Stimulated activated CD8-positive, alpha-beta memory T cell treated with anti-CD3 and anti-CD28 coated beads, Interleukin-4, amount 100 ng/mL, for 4 hours (primary cell): ENCODE data around the gene TMEM225B.
"Not testable (repeated sequence)": the region's sequence is repeated elsewhere in the genome, so short reads cannot be mapped to it uniquely, and the experiment has no call there.

ENCODE experiments used
- DNase-seq, 2 donors: peaks; one replicate each; pipeline ENCODE4 v3.0.0-alpha.2; 2020; ENCODE audit warnings: low read depth in 2 of 2, low spot score in 1 of 2

TMEM225B gene

GRCh38 chr7:99597762-99598501 lies at the start of gene TMEM225B:
TMEM225B (plus strand) TSS chr7:99598267; CDS start chr7:99604389, 6,122 bp downstream.
- DNase-seq, result no peak

GRCh38 chr7:99549545-99549944 lies 48.5 kb upstream of the TMEM225B start:
- DNase-seq, result not testable (repeated sequence)

- DNase-seq, result no peak
These were observed 46.7 kb upstream of the TMEM225B start for GRCh38 chr7:99551334-99551733.

GRCh38 chr7:99551767-99552463 lies 46.2 kb upstream of the TMEM225B start, which contains the start of gene FAM200A:
FAM200A (minus strand) TSS chr7:99552114; CDS start chr7:99548407, 3,707 bp downstream.
- peak; percentile 63 to 73 for DNase-seq

- no peak for DNase-seq
These were observed 45.0 kb upstream of the TMEM225B start for GRCh38 chr7:99553039-99553438.

- no peak for DNase-seq
These were observed 43.1 kb upstream of the TMEM225B start for GRCh38 chr7:99554939-99555338.

- no peak for DNase-seq
These were observed 40.9 kb upstream of the TMEM225B start for GRCh38 chr7:99557196-99557607.

GRCh38 chr7:99557940-99558305 lies 40.1 kb upstream of the TMEM225B start:
- DNase-seq, result no peak

GRCh38 chr7:99558306-99559174 lies 39.5 kb upstream of the TMEM225B start, which contains the start of gene ZNF655:
ZNF655 (plus strand) TSS chr7:99558642; CDS start chr7:99560560, 1,918 bp downstream.
- peak; percentile 79 to 87 for DNase-seq

GRCh38 chr7:99559175-99559915 lies 38.7 kb upstream of the TMEM225B start:
- DNase-seq, result no peak

GRCh38 chr7:99560834-99561736 lies 37.0 kb upstream of the TMEM225B start:
- no peak for DNase-seq

GRCh38 chr7:99561737-99562051 lies 36.4 kb upstream of the TMEM225B start:
- no peak for DNase-seq

GRCh38 chr7:99562114-99562784 lies 35.8 kb upstream of the TMEM225B start:
- DNase-seq, result no peak

GRCh38 chr7:99562832-99563231 lies 35.2 kb upstream of the TMEM225B start:
- DNase-seq, result no peak

GRCh38 chr7:99563650-99564049 lies 34.4 kb upstream of the TMEM225B start:
- DNase-seq, result no peak

- not testable (repeated sequence) for DNase-seq
These were observed 29.3 kb upstream of the TMEM225B start for GRCh38 chr7:99568770-99569169.

GRCh38 chr7:99571768-99572167 lies 26.3 kb upstream of the TMEM225B start:
- no peak for DNase-seq

GRCh38 chr7:99573257-99573656 lies 24.8 kb upstream of the TMEM225B start:
- no peak for DNase-seq

GRCh38 chr7:99576251-99576650 lies 21.8 kb upstream of the TMEM225B start:
- no peak for DNase-seq
